Suppressor macrophage treated with lipopolysaccharide for 1 hour (primary cell): Measurements from ENCODE around the gene SDCCAG8.

ENCODE experiments used
- DNase-seq, 3 donors: peaks; one replicate each; pipeline ENCODE4 v3.0.0-alpha.2; 2020 to 2022

The SDCCAG8 gene

DNA sequence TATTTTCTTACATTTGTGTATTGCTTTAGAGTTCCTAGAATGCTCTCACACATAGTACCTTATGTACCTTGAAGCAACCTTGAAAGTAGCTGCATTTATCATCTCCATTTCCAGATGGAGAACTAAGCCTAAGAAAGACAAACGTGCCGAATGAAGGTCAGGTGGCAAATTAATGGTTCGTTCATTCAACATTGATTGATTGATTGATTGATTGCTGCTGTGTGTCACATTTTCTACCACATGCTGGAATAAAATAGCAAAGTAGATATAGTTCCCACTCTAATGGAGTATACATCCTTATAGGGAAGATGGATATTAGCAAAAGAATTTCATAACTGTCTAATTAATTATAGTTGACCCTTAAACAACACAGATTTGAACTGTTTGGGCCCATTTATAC lies 172.2 kb downstream of the SDCCAG8 start:
- no peak for DNase-seq

DNA sequence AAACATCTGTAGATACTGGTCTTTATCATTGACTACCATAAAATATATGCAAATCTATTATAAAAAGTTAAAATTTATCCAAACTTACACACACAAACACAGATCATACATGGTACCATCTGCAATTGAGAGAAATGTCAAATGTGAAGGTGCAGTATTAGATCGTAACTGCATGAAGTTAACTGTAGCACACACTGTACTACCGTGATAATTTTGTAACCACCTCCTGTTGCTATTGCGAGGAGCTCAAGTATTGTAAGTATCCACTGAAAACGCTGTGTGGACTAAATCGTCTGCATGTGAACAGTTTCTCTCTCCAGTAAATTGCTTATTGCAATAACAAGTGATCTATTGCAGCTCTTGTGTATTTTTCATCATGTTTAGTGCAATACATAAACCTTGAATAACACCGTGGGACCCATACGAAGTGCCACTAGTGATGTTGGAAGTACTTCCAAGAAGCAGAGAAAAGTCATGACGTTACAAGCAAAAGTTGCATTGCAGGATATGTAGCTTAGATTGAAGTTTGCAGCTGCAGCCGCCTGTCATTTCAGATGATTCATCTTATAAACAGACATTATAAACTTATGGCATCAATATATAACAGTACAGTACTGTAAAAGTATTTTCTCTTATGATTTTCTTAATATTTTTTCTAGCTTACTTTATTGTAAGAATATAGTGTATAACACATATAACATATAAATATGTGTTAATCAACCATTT lies 172.9 kb downstream of the SDCCAG8 start:
- no peak for DNase-seq

DNA sequence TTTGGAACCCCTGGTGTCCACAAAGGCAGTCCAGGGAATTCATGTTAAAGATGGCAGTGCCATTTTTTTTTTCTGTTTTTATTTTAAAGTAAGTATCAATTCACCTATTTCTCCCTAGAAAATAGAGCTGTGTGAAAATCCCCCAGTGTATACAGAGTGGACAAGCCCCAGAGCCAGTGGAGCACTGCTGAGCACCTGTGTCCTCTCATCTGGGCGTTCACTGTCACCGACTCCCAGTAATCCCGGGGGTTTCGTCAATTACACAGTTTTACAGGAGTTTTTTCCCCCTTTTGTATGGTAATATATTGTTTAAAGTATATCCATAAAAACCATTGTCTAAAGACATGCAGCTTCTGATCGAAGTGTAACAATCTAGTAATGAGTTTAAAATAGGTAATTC lies 175.8 kb downstream of the SDCCAG8 start:
- no peak for DNase-seq

DNA sequence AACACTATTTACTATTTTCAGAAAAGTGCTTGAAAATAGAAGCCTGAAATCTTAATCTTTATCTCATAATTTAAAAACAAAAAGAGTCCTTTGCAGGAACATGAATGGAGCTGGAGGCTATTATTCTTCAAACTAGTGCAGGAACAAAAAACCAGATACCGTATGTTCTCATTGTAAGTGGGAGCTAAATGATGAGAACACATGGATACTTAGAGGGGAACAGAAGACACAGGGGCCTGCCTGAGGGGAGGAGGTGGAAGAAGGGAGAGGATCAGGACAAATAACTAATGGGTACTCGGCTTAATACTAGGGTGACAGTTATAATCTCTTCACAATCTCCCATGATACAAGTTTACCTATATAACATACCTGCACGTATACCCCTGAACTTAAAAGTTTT lies 176.3 kb downstream of the SDCCAG8 start:
- no peak for DNase-seq

DNA sequence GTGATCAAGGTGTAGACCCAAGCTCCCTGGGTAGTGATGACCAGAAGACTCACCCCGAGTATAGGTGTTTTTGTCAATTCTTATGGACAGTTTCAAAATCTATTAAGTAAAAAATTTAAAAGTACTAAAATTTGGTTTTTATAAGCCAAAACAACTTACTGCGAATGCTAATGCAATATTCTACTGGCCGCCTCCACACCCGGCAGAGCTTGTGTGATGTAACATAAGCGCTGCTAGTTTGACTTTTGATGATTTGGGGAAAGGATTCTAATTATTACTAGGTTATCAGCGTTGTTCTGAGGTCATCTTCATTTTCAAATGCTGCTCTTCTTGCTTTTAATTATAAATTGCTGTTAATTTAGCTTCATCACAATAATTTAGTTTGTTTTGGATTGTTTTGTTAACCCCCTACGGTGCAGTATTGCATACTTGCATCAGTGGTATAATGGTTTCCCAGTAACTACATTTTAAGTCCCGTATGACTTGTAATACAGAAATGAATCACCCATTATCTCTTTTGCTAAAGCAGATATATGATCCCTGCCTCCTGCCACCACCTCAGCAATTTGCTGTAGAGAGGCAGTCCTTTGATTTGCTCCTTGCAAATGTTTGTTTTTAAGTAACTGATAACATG lies 178.0 kb downstream of the SDCCAG8 start:
- DNase-seq = no peak

DNA sequence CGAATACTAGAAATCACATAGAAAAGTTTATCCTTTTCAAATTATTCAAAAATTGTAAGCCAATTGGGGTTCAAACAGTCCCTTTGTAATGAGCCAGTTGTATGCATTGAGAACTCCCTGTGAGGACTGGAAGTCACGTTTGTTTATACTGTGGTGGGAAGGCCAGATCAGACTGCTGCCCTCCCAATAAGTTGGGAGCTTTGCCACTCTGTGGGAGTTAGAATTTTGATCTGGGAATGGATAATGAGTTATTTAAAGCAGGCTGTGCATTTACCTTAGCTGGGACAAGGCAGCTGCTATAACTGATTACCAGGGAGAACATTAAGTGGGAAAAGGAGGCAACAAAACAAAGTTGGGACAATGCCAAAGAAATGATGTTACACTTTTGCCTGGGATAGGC lies 178.8 kb downstream of the SDCCAG8 start:
- DNase-seq = no peak

DNA sequence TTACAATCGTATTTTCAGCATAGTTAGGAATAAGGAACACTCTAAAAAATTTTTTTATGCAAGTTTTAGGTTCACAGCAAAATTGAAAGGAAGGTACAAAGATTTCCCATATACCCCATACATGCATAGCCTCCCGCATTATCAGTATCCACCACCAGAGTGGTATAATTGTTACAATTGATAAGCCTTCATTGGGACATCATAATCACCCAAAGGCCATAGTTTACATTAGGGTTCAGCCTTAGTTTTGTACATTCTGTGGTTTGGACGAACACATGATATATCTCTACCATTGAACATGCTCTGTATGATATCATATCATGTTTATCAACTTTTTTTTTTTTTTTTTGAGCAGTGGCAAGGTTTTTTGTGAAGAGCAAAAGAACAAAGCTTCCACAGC lies 180.0 kb downstream of the SDCCAG8 start:
- no peak for DNase-seq

DNA sequence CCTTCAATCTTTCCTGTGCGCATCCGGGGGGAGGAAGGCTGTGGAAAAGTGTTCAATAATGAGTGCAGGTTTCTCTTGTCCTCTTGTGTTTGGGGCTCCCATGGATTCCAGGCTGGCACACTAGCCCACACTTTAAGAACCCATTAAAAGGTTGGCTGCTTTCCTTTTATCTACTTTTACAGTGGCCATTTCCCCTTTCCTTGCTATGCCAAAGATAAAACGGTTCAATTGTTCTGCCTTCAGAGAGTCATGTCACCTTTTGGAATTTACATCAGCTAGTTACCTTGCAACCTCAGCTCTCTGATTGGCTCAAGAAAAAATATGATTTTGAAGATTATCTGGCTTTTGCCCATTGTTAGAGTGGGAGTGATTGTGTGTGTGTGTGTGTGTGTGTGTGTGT lies 182.3 kb downstream of the SDCCAG8 start:
- DNase-seq = no peak

DNA sequence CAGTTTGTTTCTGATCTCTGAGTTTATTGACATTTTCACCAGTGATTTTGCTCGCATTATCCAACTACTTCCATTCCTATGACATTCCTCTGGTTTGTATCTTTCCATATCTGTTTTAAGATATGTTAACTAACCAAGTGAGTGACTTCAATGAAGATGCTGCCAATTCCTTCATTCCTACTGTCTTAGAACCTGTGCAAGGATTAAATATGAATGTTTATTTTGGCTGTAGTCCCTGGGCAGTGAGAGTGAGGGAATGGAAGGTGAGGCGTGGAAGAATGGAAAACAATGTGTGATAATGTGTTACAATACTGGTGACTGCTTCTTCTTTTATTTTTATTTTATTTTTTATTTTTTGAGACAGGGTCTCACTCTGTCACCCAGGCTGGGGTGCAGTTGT lies 183.0 kb downstream of the SDCCAG8 start:
- DNase-seq = no peak

DNA sequence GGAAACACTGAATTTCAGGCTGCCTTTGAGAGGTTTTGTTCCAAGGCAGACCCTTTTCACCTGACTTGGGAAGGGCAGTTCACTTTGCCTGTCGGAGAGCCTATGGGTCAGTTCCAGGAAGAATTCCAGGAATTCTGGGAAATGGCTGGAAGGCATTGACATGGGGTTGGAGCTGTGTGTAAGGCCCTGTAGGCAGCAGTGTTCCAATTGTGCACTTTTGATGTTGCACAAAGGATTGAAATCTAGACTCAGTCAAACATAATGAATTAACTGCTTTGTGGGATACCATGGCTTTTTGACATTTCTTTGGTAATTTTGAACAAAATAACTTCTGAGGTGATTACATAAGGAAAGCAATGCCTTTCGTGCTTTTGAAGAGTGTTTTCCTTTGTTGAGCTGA lies 184.6 kb downstream of the SDCCAG8 start:
- no peak for DNase-seq

DNA sequence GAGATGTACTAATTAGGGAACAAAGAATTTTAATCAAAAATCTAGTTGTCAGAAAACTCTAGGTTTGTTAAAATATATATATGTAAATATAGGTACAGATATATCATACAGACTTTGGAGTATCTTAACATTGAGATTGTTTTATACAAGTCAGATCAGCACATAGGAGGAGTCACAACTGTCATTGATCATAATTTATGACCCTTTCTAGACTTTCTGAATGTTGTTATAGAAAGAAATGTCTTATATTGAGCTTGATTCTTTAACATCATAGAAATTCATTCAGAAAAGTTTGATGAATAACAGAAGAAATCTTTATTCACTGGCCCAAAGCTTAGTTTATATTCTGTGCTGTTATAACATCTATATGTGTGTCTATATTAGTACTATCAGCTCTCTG lies 185.8 kb downstream of the SDCCAG8 start:
- no peak for DNase-seq

DNA sequence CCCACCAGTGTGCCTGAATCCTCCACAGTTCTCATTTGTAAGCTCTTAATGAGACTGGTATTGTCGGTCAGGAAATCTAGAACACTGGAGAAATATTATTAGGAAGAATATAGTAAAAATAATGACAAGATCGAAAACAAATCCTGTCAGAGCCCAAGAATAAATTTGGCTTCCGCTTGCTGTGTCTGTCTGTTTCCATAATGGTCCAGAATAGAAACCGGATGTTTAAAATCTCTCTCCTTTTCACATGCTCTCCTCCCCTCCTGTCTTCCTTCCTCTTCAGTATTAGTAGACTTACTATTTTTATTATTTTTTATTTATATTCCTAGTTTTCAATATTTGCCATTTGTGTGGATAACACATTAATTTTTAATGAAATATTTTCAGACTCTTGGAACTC lies 187.7 kb downstream of the SDCCAG8 start:
- no peak for DNase-seq

DNA sequence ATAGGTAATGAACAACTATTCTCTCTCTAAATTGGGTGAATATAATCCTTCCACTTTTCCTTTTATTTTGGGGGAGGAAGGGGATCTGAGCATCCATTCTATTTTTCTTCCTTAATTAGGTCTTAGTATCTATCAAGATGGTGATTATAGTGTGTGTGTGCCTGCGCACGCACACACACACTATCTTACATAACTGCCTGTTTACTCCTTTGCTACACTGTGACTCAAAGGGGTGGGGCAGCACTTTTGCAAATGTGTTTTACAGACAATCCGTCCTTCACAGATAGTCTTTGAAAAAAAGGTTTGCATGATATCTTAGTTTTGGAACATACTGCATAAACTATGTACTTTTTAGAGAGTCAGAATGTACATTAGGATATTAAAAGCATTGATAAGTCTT lies 191.5 kb downstream of the SDCCAG8 start:
- DNase-seq = peak; percentile 43 to 54 (median 50)

DNA sequence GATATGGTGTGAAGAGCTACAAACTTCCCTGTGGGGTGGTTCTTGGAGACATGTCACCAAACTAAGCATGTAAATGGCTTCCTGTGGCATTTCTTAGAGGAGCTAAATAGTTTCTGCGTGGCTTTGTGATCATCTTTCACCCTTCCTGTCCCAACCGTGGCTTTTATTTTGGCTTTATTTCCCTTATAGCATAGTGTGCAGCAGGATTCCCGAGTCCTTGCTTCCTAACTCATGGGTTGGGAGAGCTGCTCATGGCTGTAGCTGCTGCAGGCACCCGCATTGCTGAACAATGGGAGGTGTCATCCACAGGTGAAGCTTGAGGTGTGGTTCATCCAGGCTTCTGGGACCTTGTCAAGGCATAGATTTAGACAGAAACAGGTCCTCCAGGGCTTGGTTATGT lies 192.0 kb downstream of the SDCCAG8 start:
- no peak for DNase-seq

DNA sequence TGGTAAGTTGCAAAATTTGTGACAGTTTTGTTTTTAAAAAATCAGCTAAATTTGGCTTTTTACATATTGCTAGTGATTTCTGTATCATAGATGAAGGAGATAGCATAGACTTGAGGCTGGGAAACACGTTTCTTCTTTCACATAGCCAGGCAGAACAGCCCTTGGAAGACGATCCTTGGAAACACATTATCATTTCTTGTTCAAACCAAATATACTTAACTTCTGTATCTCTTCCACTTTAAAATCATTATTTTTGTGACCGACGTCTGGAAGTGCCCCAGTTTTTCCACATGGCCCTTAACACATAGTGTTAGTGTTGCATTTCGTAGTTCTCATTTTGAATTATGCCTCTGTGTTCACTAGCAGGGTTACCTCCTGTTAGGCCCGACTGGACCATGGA lies 193.5 kb downstream of the SDCCAG8 start:
- no peak for DNase-seq

DNA sequence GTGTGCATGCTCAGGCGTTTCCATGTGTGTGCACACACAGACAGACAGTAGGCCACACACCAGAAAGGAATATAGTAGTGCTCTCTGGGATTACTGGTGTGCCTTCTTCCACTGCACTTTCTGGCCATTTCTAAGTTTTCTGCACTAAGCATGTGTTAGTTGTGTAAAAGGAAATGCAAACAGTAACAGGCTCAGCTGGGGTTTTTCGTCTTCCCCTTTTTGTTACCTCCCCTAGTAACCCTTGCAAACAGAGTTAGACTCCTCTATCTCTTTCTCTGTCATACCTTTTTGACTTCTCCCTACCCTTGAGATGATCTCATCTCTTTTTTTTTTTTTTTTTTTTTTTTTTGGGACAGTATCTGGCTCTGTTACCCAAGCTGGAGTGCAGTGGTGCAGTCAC lies 196.3 kb downstream of the SDCCAG8 start:
- peak; percentile 62 to 73 (median 71) for DNase-seq

DNA sequence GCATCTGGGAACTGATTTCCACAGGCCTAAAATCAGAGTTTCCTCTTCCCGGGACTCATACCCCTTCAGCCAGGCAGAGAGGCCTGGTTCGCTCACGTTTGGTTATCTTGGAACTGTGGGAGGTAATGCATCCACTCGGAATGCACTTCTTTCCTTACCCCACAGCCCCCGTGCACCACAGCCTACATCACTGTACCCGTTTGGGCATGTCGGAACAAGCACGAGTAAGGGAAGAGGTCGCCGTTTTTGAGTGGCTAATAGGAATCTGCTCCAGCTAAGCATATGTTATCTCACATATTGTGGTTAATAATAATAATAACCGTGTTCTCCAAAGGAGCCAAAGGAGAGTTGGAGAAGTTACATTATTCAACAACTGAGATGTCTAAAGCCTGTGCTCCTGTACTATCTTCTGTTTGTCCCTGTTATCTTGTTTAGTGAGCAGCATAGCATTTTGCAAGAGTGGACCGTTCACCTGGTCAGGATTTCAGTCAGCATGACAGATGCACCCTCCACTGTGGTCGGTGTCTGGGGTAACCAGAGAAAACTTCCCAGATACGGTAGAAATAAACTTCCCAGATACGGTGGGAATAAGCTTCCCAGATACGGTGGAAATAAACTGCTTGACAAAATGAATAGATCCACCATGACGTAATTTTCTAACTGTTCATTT lies 198.6 kb downstream of the SDCCAG8 start:
- DNase-seq = no peak

DNA sequence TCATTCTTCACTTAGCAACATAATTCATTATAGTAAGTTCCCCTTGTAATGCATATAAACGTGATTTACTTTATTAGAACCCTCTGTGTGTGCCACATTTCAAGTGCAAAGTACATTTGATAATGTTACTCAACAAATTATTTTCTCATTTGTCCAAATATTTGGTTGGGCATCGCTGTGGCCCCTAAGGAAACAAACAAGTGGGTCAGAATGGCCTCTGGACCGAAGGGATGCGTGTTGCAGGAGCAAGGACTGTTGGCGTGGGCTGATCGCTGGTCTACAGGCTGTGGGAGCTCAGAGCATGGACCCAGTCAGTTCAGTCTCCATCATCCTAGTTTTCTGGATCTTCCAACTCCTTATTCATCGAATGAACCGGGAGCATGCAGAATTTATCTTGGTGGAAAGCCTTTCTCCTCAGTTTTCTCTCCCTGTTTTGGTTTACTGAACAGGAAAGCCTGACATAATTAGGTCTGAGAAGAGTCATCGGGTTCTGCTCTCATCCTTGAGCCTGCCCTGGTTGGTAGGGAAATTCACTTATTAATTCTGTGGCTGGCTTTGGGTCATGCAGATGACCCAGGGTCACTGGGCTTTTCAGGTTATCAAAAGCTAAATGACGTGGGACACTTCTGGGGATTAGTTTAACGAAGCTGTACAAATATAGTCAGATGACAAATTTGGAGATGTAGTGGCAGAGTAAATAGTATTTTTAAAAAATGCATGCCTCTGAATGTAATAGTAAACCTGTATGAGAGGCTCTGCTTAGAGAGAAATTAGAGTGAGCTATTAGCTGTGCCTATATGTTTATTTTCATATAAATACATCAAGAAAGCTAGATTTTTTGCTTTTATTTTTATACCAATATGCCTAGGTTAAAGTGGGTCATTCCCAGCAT lies 200.2 kb downstream of the SDCCAG8 start:
- DNase-seq = no peak

DNA sequence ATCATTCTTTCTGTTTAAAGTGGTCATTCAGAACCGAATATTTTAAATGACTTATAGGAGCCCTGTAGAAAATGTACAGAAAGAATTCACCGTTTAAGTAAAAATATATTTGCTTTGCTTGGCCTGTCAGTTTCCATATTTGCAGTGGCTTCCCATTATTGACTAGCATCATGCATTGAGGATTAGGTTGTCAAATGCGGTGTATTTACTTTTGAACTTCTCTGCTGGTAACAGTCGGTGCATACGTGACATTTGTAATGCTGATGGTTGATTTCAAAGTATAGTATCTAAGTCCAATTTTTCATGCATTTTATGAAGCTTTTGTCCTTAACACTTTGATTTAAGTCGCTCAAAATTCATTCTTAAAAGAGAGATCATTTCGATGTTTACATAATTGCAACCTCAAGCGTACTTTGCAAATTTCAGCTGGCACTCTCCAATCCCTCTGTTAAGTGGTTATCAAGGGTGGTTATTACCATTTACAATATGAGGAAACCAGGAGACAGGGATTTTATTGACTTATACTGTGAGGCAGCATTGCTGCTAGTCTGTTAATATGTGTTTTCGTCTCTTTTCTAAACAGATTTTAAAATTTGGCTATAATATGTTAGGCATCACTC lies 201.6 kb downstream of the SDCCAG8 start:
- no peak for DNase-seq

DNA sequence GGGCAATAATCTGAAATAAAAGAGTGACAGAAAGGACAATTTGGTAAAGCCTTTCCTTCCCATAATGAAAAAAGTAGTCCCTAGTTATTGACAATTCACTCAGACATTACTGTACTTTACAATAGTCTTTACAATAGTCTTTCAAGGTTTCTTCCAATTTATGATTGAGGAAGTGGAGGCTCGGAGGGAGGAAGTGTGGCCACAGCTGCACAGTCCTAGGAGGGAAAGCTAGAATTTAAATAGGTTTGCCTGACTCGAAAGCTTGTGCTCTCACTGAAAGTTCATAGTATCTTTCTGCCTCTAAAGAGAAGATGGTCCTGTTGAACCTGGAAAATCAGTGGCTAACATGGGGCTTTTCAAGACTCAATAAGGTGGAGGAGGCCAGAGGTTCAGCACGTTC lies 203.2 kb downstream of the SDCCAG8 start:
- DNase-seq = peak; percentile 54 to 60 (median 57)

DNA sequence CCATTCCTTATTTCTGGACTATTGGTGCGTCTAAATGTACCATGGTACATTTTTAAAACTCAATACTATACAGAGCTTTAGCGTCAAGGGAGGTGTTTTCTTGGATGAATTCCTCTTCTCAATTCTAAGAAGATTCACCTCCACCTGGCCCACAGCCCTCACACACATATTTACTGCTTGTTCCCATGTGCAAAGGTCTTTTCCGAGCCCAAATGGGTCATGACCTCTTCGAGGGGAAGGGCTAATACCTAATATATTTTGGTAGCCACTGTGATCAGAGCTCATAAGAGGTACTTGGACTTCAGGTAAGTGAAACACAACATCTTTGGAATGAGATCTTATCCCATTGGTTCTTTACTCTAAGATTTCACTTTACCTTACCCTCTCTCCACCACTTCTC lies 205.9 kb downstream of the SDCCAG8 start:
- DNase-seq = no peak

DNA sequence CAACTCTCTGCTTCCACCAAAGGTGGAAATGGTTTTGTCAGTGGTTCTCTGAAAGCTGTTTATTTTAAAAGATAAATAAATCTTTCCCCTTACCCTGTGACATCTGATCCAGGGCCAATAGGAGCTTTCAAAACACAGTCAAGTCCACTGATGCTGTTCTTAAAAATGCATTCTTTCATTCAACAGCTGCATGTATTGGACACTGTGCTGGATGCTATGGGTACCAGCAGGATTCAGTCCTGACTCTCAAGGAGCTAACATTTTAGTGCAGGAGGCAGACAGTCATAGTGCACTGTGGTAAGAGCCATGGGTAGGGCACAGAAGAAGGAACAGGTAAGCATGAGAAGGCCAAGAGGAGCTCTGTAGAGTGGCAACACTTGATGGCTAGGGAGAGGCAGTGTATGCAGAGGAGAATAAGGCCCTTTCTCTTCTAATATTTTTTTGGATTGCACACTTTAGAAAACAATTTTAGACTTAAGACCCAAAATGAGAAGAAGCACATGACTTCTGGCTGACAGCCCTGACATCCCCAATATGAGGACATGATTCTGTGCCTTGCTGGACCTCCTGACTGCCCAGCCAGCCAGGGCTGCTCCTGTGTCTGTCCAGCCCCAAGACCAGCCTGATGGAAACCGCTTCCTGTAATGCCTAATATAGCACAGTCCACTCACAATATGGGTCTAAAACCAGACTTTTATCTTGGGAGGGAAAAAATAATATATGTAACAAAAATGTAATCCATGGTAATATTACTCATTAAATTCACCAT lies 207.3 kb downstream of the SDCCAG8 start:
- no peak for DNase-seq
